ENCODE results near the gene TMEM270. TPM values are rescaled to one million over a fixed set of nuclear protein-coding genes. Genes with fewer than 3 reads are reported as not detected.

Gene TMEM270
- total RNA-seq, 1 experiment from 2014 or later, result not detected

GRCh38 chr7:73894166-73894565 lies 33.2 kb downstream of the TMEM270 start:
- H3K4me2 ChIP-seq (ENCODE audit: low read depth, low read length, poor library complexity, severe bottlenecking), result no peak overlapping the region
- H3K36me3 ChIP-seq (ENCODE audit: insufficient read depth, low read length), result no peaks in the 10 kb centered on the region
- no peaks in the 10 kb centered on the region for H4K20me1 ChIP-seq (ENCODE audit: insufficient read depth, low read depth, low read length)
- H3K9ac ChIP-seq (ENCODE audit: low read length), result no peak overlapping the region
- no peaks in the 10 kb centered on the region for H3K27me3 ChIP-seq (ENCODE audit: low read length)
- no peaks in the 10 kb centered on the region for H3K79me2 ChIP-seq (ENCODE audit: low read length)
- no peaks in the 10 kb centered on the region for H3K4me1 ChIP-seq (ENCODE audit: low read length)
- 0 out of 2 replicates have a peak, but pooled peaks cover 3% of the 10 kb centered on the region for H3K9me3 ChIP-seq (ENCODE audit: low read length)
- no peak overlapping the region for H2AFZ ChIP-seq (ENCODE audit: low read length)
- H3K9me2 ChIP-seq (replicated peaks; ENCODE audit: insufficient read depth, low read length), result no peaks in the 10 kb centered on the region
- no peak overlapping the region for H3K27ac ChIP-seq (ENCODE audit: low read length)
- no peak overlapping the region for H3K4me3 ChIP-seq (ENCODE audit: low read length)
- no peak for DNase-seq

- Histone ChIP-seq H3K9me3 (ENCODE audit: low read length) (0 out of 2 replicates have a peak, but pooled peaks cover 3% of the 10 kb centered on the region), H3K27ac (ENCODE audit: low read length) (no peak overlapping the region), H4K20me1 (ENCODE audit: insufficient read depth, low read depth, low read length) (no peaks in the 10 kb centered on the region), H3K4me2 (ENCODE audit: low read depth, low read length, poor library complexity, severe bottlenecking) (no peak overlapping the region), H3K27me3 (ENCODE audit: low read length) (no peaks in the 10 kb centered on the region), H3K4me1 (ENCODE audit: low read length) (no peaks in the 10 kb centered on the region), H3K4me3 (ENCODE audit: low read length) (no peak overlapping the region), H3K9me2 (replicated peaks; ENCODE audit: insufficient read depth, low read length) (no peaks in the 10 kb centered on the region), H2AFZ (ENCODE audit: low read length) (no peak overlapping the region), H3K36me3 (ENCODE audit: insufficient read depth, low read length) (no peaks in the 10 kb centered on the region), H3K9ac (ENCODE audit: low read length) (no peak overlapping the region), H3K79me2 (ENCODE audit: low read length) (no peaks in the 10 kb centered on the region)
- no peak for DNase-seq
Observed at GRCh38 chr7:73894733-73895551, 34.0 kb downstream of the TMEM270 start.

GRCh38 chr7:73895626-73896025 lies 34.7 kb downstream of the TMEM270 start:
- DNase-seq, result no peak

GRCh38 chr7:73896454-73896853 lies 35.5 kb downstream of the TMEM270 start:
- H3K4me2 ChIP-seq (ENCODE audit: low read depth, low read length, poor library complexity, severe bottlenecking), result no peak overlapping the region
- no peaks in the 10 kb centered on the region for H3K9me2 ChIP-seq (replicated peaks; ENCODE audit: insufficient read depth, low read length)
- no peaks in the 10 kb centered on the region for H4K20me1 ChIP-seq (ENCODE audit: insufficient read depth, low read depth, low read length)
- no peaks in the 10 kb centered on the region for H3K27me3 ChIP-seq (ENCODE audit: low read length)
- H3K79me2 ChIP-seq (ENCODE audit: low read length), result no peaks in the 10 kb centered on the region
- H3K27ac ChIP-seq (ENCODE audit: low read length), result no peak overlapping the region
- no peak overlapping the region for H2AFZ ChIP-seq (ENCODE audit: low read length)
- DNase-seq, result no peak
- H3K9me3 ChIP-seq (ENCODE audit: low read length), result 0 out of 2 replicates have a peak, but pooled peaks cover 3% of the 10 kb centered on the region
- no peaks in the 10 kb centered on the region for H3K4me1 ChIP-seq (ENCODE audit: low read length)
- no peak overlapping the region for H3K9ac ChIP-seq (ENCODE audit: low read length)
- H3K36me3 ChIP-seq (ENCODE audit: insufficient read depth, low read length), result no peaks in the 10 kb centered on the region
- H3K4me3 ChIP-seq (ENCODE audit: low read length), result no peak overlapping the region

More at GRCh38 chr7:73895626-73896025, 34.7 kb downstream of the TMEM270 start:
- H3K9ac ChIP-seq (ENCODE audit: low read length), result no peak overlapping the region
- no peak overlapping the region for H2AFZ ChIP-seq (ENCODE audit: low read length)
- no peak overlapping the region for H3K4me2 ChIP-seq (ENCODE audit: low read depth, low read length, poor library complexity, severe bottlenecking)
- H3K27ac ChIP-seq (ENCODE audit: low read length), result no peak overlapping the region
- H3K9me3 ChIP-seq (ENCODE audit: low read length), result 0 out of 2 replicates have a peak, but pooled peaks cover 3% of the 10 kb centered on the region
- H3K79me2 ChIP-seq (ENCODE audit: low read length), result no peaks in the 10 kb centered on the region
- H3K4me1 ChIP-seq (ENCODE audit: low read length), result no peaks in the 10 kb centered on the region
- no peaks in the 10 kb centered on the region for H3K9me2 ChIP-seq (replicated peaks; ENCODE audit: insufficient read depth, low read length)
- no peak overlapping the region for H3K4me3 ChIP-seq (ENCODE audit: low read length)
- H3K27me3 ChIP-seq (ENCODE audit: low read length), result no peaks in the 10 kb centered on the region
- H3K36me3 ChIP-seq (ENCODE audit: insufficient read depth, low read length), result no peaks in the 10 kb centered on the region
- no peaks in the 10 kb centered on the region for H4K20me1 ChIP-seq (ENCODE audit: insufficient read depth, low read depth, low read length)

- no peak overlapping the region for H2AFZ ChIP-seq (ENCODE audit: low read length)
- no peak overlapping the region for H3K4me2 ChIP-seq (ENCODE audit: low read depth, low read length, poor library complexity, severe bottlenecking)
Observed at GRCh38 chr7:73899731-73900142, 38.8 kb downstream of the TMEM270 start.

GRCh38 chr7:73900286-73900685 lies 39.3 kb downstream of the TMEM270 start:
- Histone ChIP-seq H3K4me2 (ENCODE audit: low read depth, low read length, poor library complexity, severe bottlenecking) (no peak overlapping the region), H3K4me3 (ENCODE audit: low read length) (no peak overlapping the region), H3K9ac (ENCODE audit: low read length) (no peak overlapping the region), H3K4me1 (ENCODE audit: low read length) (no peaks in the 10 kb centered on the region), H3K9me2 (replicated peaks; ENCODE audit: insufficient read depth, low read length) (no peaks in the 10 kb centered on the region), H3K9me3 (ENCODE audit: low read length) (0 out of 2 replicates have a peak, but pooled peaks cover 3% of the 10 kb centered on the region), H3K27ac (ENCODE audit: low read length) (no peak overlapping the region), H3K79me2 (ENCODE audit: low read length) (no peaks in the 10 kb centered on the region), H2AFZ (ENCODE audit: low read length) (no peak overlapping the region), H3K27me3 (ENCODE audit: low read length) (no peaks in the 10 kb centered on the region), H3K36me3 (ENCODE audit: insufficient read depth, low read length) (no peaks in the 10 kb centered on the region), H4K20me1 (ENCODE audit: insufficient read depth, low read depth, low read length) (no peaks in the 10 kb centered on the region)
- no peak for DNase-seq

More at GRCh38 chr7:73899731-73900142, 38.8 kb downstream of the TMEM270 start:
- Histone ChIP-seq H3K27ac (ENCODE audit: low read length) (no peak overlapping the region), H3K9ac (ENCODE audit: low read length) (no peak overlapping the region), H3K9me2 (replicated peaks; ENCODE audit: insufficient read depth, low read length) (no peaks in the 10 kb centered on the region), H3K4me3 (ENCODE audit: low read length) (no peak overlapping the region), H3K4me1 (ENCODE audit: low read length) (no peaks in the 10 kb centered on the region), H3K79me2 (ENCODE audit: low read length) (no peaks in the 10 kb centered on the region), H3K27me3 (ENCODE audit: low read length) (no peaks in the 10 kb centered on the region), H3K9me3 (ENCODE audit: low read length) (0 out of 2 replicates have a peak, but pooled peaks cover 3% of the 10 kb centered on the region), H3K36me3 (ENCODE audit: insufficient read depth, low read length) (no peaks in the 10 kb centered on the region), H4K20me1 (ENCODE audit: insufficient read depth, low read depth, low read length) (no peaks in the 10 kb centered on the region)
- DNase-seq, result no peak

GRCh38 chr7:73901231-73901822 lies 40.4 kb downstream of the TMEM270 start:
- Histone ChIP-seq H3K36me3 (ENCODE audit: insufficient read depth, low read length) (no peaks in the 10 kb centered on the region), H3K27me3 (ENCODE audit: low read length) (no peaks in the 10 kb centered on the region), H2AFZ (ENCODE audit: low read length) (no peak overlapping the region), H3K27ac (ENCODE audit: low read length) (no peak overlapping the region), H3K9me3 (ENCODE audit: low read length) (no peaks in the 10 kb centered on the region), H3K4me3 (ENCODE audit: low read length) (no peak overlapping the region), H3K79me2 (ENCODE audit: low read length) (no peaks in the 10 kb centered on the region), H3K4me1 (ENCODE audit: low read length) (no peaks in the 10 kb centered on the region), H3K9ac (ENCODE audit: low read length) (no peak overlapping the region), H3K9me2 (replicated peaks; ENCODE audit: insufficient read depth, low read length) (no peaks in the 10 kb centered on the region), H3K4me2 (ENCODE audit: low read depth, low read length, poor library complexity, severe bottlenecking) (no peak overlapping the region), H4K20me1 (ENCODE audit: insufficient read depth, low read depth, low read length) (no peaks in the 10 kb centered on the region)
- DNase-seq, result no peak

- H3K4me1 ChIP-seq (ENCODE audit: low read length), result no peaks in the 10 kb centered on the region
- no peaks in the 10 kb centered on the region for H3K79me2 ChIP-seq (ENCODE audit: low read length)
- H2AFZ ChIP-seq (ENCODE audit: low read length), result no peak overlapping the region
- H3K27me3 ChIP-seq (ENCODE audit: low read length), result no peaks in the 10 kb centered on the region
- H3K9me3 ChIP-seq (ENCODE audit: low read length), result no peaks in the 10 kb centered on the region
- H3K27ac ChIP-seq (ENCODE audit: low read length), result no peak overlapping the region
- no peaks in the 10 kb centered on the region for H3K9me2 ChIP-seq (replicated peaks; ENCODE audit: insufficient read depth, low read length)
- DNase-seq, result no peak
- H4K20me1 ChIP-seq (ENCODE audit: insufficient read depth, low read depth, low read length), result no peaks in the 10 kb centered on the region
- H3K4me2 ChIP-seq (ENCODE audit: low read depth, low read length, poor library complexity, severe bottlenecking), result no peak overlapping the region
- no peaks in the 10 kb centered on the region for H3K36me3 ChIP-seq (ENCODE audit: insufficient read depth, low read length)
- no peak overlapping the region for H3K9ac ChIP-seq (ENCODE audit: low read length)
- no peak overlapping the region for H3K4me3 ChIP-seq (ENCODE audit: low read length)
Observed at GRCh38 chr7:73901823-73902597, 41.1 kb downstream of the TMEM270 start.

Measured in Karpas-422 (cell line).